ENCODE data around the gene SUPT6H. TPM values are rescaled to one million over a fixed set of nuclear protein-coding genes. Genes with fewer than 3 reads are reported as not detected.

Gene SUPT6H
- total RNA-seq, 1 donor from 2014 or later, result 62.4 TPM

GRCh38 chr17:28624148-28624547 lies 37.9 kb upstream of the SUPT6H start:
- H3K27me3 ChIP-seq, result no peaks in the 10 kb centered on the region
- H3K27ac ChIP-seq, result no peak overlapping the region
- peaks cover 92% of the 10 kb centered on the region for H3K36me3 ChIP-seq
- DNase-seq (no peak), ATAC-seq (no peak)
- no peaks in the 10 kb centered on the region for H3K9me3 ChIP-seq
- H3K4me1 ChIP-seq, result no peaks in the 10 kb centered on the region
- intact Hi-C loops (cut with DNase I), result no loop called here
- no peak for TF ChIP-seq CTCF (IDR thresholded peaks at IDR 0.05)
- no peak overlapping the region for H3K4me3 ChIP-seq

DNA sequence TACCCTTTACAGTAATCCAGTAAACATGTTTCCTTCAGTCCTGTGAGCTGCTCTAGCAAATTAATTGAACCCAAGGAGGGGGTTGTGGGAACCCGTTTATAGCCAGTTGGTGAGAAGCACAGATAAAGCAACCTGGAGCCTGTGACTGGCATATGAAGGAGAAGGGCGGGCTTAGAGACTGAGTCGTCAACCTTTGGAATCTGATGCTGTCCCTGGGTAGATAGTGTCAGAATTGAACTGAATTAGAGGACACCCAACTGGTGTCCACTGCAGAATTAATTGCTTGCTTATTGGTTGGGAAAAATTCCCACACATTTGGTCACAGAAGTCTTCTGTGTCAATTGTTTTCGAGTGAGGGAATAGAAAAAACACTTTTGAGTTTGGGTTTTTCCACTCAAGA lies 35.2 kb upstream of the SUPT6H start:
- Histone ChIP-seq H3K4me3 (no peak overlapping the region), H3K4me1 (no peaks in the 10 kb centered on the region), H3K27ac (no peak overlapping the region), H3K9me3 (no peaks in the 10 kb centered on the region), H3K36me3 (peaks cover 92% of the 10 kb centered on the region), H3K27me3 (no peaks in the 10 kb centered on the region)
- intact Hi-C loops (cut with DNase I), result no loop called here
- no peak for ATAC-seq
- no peak for TF ChIP-seq CTCF (IDR thresholded peaks at IDR 0.05)
- DNase-seq, result no peak

- Histone ChIP-seq H3K4me1 (no peaks in the 10 kb centered on the region), H3K4me3 (no peak overlapping the region), H3K27me3 (no peaks in the 10 kb centered on the region), H3K27ac (no peak overlapping the region), H3K9me3 (no peaks in the 10 kb centered on the region), H3K36me3 (peaks cover 100% of the 10 kb centered on the region)
- DNase-seq, result no peak
- TF ChIP-seq CTCF (IDR thresholded peaks at IDR 0.05), result no peak
- ATAC-seq, result no peak
- intact Hi-C loops (cut with DNase I), result no loop called here
Measured at GRCh38 chr17:28634206-28634865, 27.7 kb upstream of the SUPT6H start.

DNA sequence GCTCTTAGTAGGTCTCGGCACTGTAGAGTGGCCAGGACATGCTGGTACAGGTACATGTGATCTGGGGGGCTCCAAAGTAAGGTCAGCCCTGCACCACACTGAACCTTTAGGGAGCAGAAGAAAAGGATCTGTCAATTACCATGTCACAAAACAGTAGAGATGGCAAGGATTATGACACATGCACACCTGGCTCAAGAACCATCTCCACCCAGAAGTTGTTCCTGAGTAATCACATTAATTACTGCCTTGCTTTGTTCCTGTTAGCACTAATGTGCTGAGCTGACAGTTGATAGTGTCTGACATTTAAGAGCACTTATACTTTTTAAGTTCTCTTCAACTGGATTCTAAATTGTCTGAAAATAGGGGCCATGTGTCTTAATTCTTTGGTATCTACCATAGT lies 26.5 kb upstream of the SUPT6H start:
- H3K4me3 ChIP-seq, result no peak overlapping the region
- DNase-seq (no peak), ATAC-seq (no peak)
- no peaks in the 10 kb centered on the region for H3K9me3 ChIP-seq
- no peak overlapping the region for H3K27ac ChIP-seq
- no peaks in the 10 kb centered on the region for H3K27me3 ChIP-seq
- H3K4me1 ChIP-seq, result no peaks in the 10 kb centered on the region
- peaks cover 100% of the 10 kb centered on the region for H3K36me3 ChIP-seq
- intact Hi-C loops (cut with DNase I), result no loop called here
- TF ChIP-seq CTCF (IDR thresholded peaks at IDR 0.05), result no peak

DNA sequence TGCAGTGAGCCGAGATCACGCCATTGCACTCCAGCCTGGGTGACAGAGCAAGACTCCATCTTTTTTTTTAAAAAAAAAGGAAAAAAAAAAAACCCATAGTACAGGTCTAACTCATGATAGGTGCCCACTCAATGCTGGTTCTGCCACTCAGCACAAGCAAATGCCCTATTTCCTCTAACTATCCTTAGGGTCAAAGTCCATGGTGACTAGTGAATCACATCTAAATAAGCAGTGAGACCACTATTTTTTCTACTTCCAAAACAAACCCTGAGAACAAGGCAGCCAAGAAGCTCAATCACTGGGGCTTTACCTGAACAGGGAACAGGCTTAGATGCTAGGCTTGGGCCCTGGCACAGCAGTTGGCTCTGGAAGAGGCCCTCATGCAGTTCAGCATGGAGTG lies 20.4 kb upstream of the SUPT6H start:
- H3K4me1 ChIP-seq, result peaks cover 23% of the 10 kb centered on the region
- H3K4me3 ChIP-seq, result no peak overlapping the region
- intact Hi-C loops (cut with DNase I), result no loop called here
- ATAC-seq (no peak), DNase-seq (no peak)
- no peaks in the 10 kb centered on the region for H3K27me3 ChIP-seq
- peaks cover 66% of the 10 kb centered on the region for H3K36me3 ChIP-seq
- H3K9me3 ChIP-seq, result no peaks in the 10 kb centered on the region
- H3K27ac ChIP-seq, result no peak overlapping the region
- no peak for TF ChIP-seq CTCF (IDR thresholded peaks at IDR 0.05)

Data from upper lobe of right lung (tissue), 1 donor.